22Rv1 (cell line): Measurements from ENCODE around the gene COA1.

ENCODE experiments used
- CTCF ChIP-seq: fragments of 450-650 bp; IDR thresholded peaks from 2 replicates; pipeline ENCODE4 v1.5.1; 2017; ENCODE audit warnings: mild to moderate bottlenecking
- ZFX ChIP-seq: fragments of 450-650 bp; IDR thresholded peaks from 2 replicates; pipeline ENCODE4 v1.6.1; 2017; ENCODE audit warnings: antibody characterized with exemption, borderline replicate concordance

DNA sequence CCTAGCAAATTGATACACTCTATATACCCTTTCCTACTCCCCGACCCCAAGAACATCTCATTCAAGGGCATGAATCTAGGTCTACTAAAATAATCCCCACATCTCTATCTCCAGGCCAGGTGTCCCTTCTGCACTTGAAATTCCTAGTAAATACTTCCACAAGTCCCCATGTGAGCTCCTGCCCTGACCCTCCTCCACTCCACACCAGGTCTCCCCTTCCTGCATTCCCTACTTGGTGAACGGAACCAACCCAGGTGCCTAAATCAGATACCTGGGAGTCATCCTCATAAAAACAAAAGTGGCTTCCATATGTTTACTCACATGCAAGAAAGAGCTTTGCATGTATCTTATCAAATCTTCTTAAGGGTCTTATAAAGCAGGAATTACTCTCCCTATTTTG, 69.2 kb downstream of the COA1 start:
- TF ChIP-seq CTCF (no peak), ZFX (no peak)
